ENCODE measurements around the gene ZCCHC2. TPM values are rescaled to one million over a fixed set of nuclear protein-coding genes. Genes with fewer than 3 reads are reported as not detected.

ZCCHC2 gene
- total and polyA plus RNA-seq, 2 of the 13 experiments (the other 11 are each of a cell fraction or from before 2014, with no cell fraction given): 62.5 to 76.1 TPM

- 95% methylated on average over 3 of the region's 3 CpGs for WGBS (ENCODE audit: low lambda C conversion rate)
- intact Hi-C loops (cut with micrococcal nuclease; ENCODE audit: unreplicated experiment) (loop anchor here (5.0 to 10.0 kb wide), 2 partner anchors 124 to 403 kb away; partner anchors contain the start of genes PIGN and RELCH), in situ Hi-C loops (cut with HindIII; ENCODE audit: extremely low pct_ligation_motif_present, low pct_unique_long_range_greater_than_20kb) (no loop called here)
- H3K36me3 ChIP-seq (replicated peaks in 1 of 2; ENCODE audit: control insufficient read depth in 1 of 2, insufficient read depth in 2 of 2, low read length in 2 of 2): peaks cover 5 to 15% of the 10 kb centered on the region in 2 experiments
- no peaks in the 10 kb centered on the region for H3K27me3 ChIP-seq (ENCODE audit: control insufficient read depth in 1 of 2, insufficient read depth in 2 of 2, low read length in 2 of 2)
- no peak overlapping the region for H3K4me3 ChIP-seq (replicated peaks in 1 of 3; ENCODE audit: insufficient read depth in 1 of 3, low read depth in 2 of 3, low read length in 3 of 3)
- ATAC-seq: peak; percentile 1; the same call in 1 of the 3 replicates
- DNase-seq (ENCODE audit: low spot score): no peak
- H2AFZ ChIP-seq (ENCODE audit: low read length): no peak overlapping the region
- H3K4me1 ChIP-seq (ENCODE audit: insufficient read depth, low read length): 0 out of 2 replicates have a peak, but pooled peaks cover 14% of the 10 kb centered on the region
- TF ChIP-seq TCF7L2 (IDR thresholded peaks at IDR 0.05; ENCODE audit: low read depth, low read length) (no peak), POLR2G (IDR thresholded peaks at IDR 0.05; ENCODE audit: low read depth, low read length) (peak; percentile 39; the same call in 1 of the 2 replicates)
- no TSS peak for BruUV-seq (replicated peaks)
- H3K79me2 ChIP-seq (ENCODE audit: insufficient read depth, low read length): no peaks in the 10 kb centered on the region
- ChIA-PET POLR2A (no interaction called here), CTCF (ENCODE audit: low intra/inter-chr PET ratio, low total read pairs) (no interaction called here)
- H3K27ac ChIP-seq (ENCODE audit: extremely low read length, insufficient read depth, low read length): no peak overlapping the region
- H3K4me2 ChIP-seq (ENCODE audit: low read depth, low read length): no peak overlapping the region
- no peak for FAIRE-seq
- no peaks in the 10 kb centered on the region for H3K9me3 ChIP-seq (ENCODE audit: low read length)
- H4K20me1 ChIP-seq (ENCODE audit: insufficient read depth, low read length): no peaks in the 10 kb centered on the region; the same call in 1 of the 2 replicates
- no peak overlapping the region for H3K9ac ChIP-seq (ENCODE audit: insufficient read depth, low read depth, low read length)
Measured at GRCh38 chr18:62588217-62588616, 65.4 kb downstream of the ZCCHC2 start.

- CTCF ChIA-PET (ENCODE audit: low intra/inter-chr PET ratio, low total read pairs): no interaction called here
- POLR2A ChIA-PET: no interaction called here
- no peaks in the 10 kb centered on the region for H3K9me3 ChIP-seq (ENCODE audit: low read length)
- DNase-seq (ENCODE audit: low spot score): no peak
- no peak overlapping the region for H3K27ac ChIP-seq (ENCODE audit: extremely low read length, insufficient read depth, low read length)
- H3K27me3 ChIP-seq (ENCODE audit: control insufficient read depth in 1 of 2, insufficient read depth in 2 of 2, low read length in 2 of 2): peaks cover 0 to 6% of the 10 kb centered on the region in 2 experiments; a peak in 2 of 5 replicates
- no peak overlapping the region for H3K4me2 ChIP-seq (ENCODE audit: low read depth, low read length)
- no peak overlapping the region for H3K9ac ChIP-seq (ENCODE audit: insufficient read depth, low read depth, low read length)
- no peak overlapping the region for H2AFZ ChIP-seq (ENCODE audit: low read length)
- BruUV-seq (replicated peaks): no TSS peak
- no peaks in the 10 kb centered on the region for H3K79me2 ChIP-seq (ENCODE audit: insufficient read depth, low read length)
- ATAC-seq: peak; percentile 6; the same call in 2 of the 3 replicates
- no peaks in the 10 kb centered on the region; the same call in 1 of the 2 replicates for H4K20me1 ChIP-seq (ENCODE audit: insufficient read depth, low read length)
- H3K36me3 ChIP-seq (replicated peaks in 1 of 2; ENCODE audit: control insufficient read depth in 1 of 2, insufficient read depth in 2 of 2, low read length in 2 of 2): no peaks in the 10 kb centered on the region
- 31% methylated on average over 15 of the region's 15 CpGs for WGBS (ENCODE audit: low lambda C conversion rate)
- H3K4me3 ChIP-seq (replicated peaks in 1 of 3; ENCODE audit: insufficient read depth in 1 of 3, low read depth in 2 of 3, low read length in 3 of 3): no peak overlapping the region
- in situ Hi-C loops (cut with HindIII; ENCODE audit: extremely low pct_ligation_motif_present, low pct_unique_long_range_greater_than_20kb): no loop called here
- intact Hi-C loops (cut with micrococcal nuclease; ENCODE audit: unreplicated experiment): no loop called here
- 0 out of 2 replicates have a peak, but pooled peaks cover 7% of the 10 kb centered on the region for H3K4me1 ChIP-seq (ENCODE audit: insufficient read depth, low read length)
- FAIRE-seq: no peak
- TF ChIP-seq TARDBP (CRISPR knock-in tag; IDR thresholded peaks at IDR 0.05): no peak
- TF ChIP-seq JUND (CRISPR knock-in tag; IDR thresholded peaks at IDR 0.05): no peak
- no peak for TF ChIP-seq SETDB1 (CRISPR knock-in tag; IDR thresholded peaks at IDR 0.05; ENCODE audit: borderline replicate concordance)
- no peak for TF ChIP-seq ARNT (IDR thresholded peaks at IDR 0.05)
- TF ChIP-seq ZFP82 (CRISPR knock-in tag; IDR thresholded peaks at IDR 0.05; ENCODE audit: borderline replicate concordance): no peak
- TF ChIP-seq NRL (CRISPR knock-in tag; IDR thresholded peaks at IDR 0.05; ENCODE audit: borderline replicate concordance): no peak
- no peak for TF ChIP-seq ZNF280B (CRISPR knock-in tag; IDR thresholded peaks at IDR 0.05; ENCODE audit: borderline replicate concordance)
- TF ChIP-seq ZNF230 (CRISPR knock-in tag; IDR thresholded peaks at IDR 0.05): no peak
- TF ChIP-seq ZSCAN5A (CRISPR knock-in tag; IDR thresholded peaks at IDR 0.05; ENCODE audit: borderline replicate concordance): no peak
- no peak for TF ChIP-seq KLF16 (CRISPR knock-in tag; IDR thresholded peaks at IDR 0.05)
- TF ChIP-seq GPN1 (CRISPR knock-in tag; IDR thresholded peaks at IDR 0.05; ENCODE audit: borderline replicate concordance): no peak
- no peak for TF ChIP-seq CBX1 (IDR thresholded peaks at IDR 0.05; ENCODE audit: low read depth)
Measured at GRCh38 chr18:62590799-62591590, 68.2 kb downstream of the ZCCHC2 start.
